Measurements from ENCODE around the gene KCNIP2. TPM values are rescaled to one million over a fixed set of nuclear protein-coding genes. Genes with fewer than 3 reads are reported as not detected.

Gene KCNIP2
- total and polyA plus RNA-seq, 2 donors (not counting 1 experiment from before 2014, with no cell fraction given): 0.37 to 1.8 TPM

- H3K4me1 ChIP-seq (ENCODE audit: control insufficient read depth, extremely low read depth, insufficient read depth, low read length): no peaks in the 10 kb centered on the region
- no peak overlapping the region for H3K9ac ChIP-seq (ENCODE audit: insufficient read depth, low read length)
- H2AFZ ChIP-seq (ENCODE audit: low read length): no peak overlapping the region
- no peak overlapping the region for H3K27ac ChIP-seq (ENCODE audit: insufficient read depth, low read length)
- no peaks in the 10 kb centered on the region for H4K20me1 ChIP-seq (ENCODE audit: control insufficient read depth, extremely low read depth, insufficient read depth, low read length)
- H3K4me2 ChIP-seq (ENCODE audit: extremely low read depth, insufficient read depth, low read length): no peak overlapping the region
- TF ChIP-seq, protein P1, sequence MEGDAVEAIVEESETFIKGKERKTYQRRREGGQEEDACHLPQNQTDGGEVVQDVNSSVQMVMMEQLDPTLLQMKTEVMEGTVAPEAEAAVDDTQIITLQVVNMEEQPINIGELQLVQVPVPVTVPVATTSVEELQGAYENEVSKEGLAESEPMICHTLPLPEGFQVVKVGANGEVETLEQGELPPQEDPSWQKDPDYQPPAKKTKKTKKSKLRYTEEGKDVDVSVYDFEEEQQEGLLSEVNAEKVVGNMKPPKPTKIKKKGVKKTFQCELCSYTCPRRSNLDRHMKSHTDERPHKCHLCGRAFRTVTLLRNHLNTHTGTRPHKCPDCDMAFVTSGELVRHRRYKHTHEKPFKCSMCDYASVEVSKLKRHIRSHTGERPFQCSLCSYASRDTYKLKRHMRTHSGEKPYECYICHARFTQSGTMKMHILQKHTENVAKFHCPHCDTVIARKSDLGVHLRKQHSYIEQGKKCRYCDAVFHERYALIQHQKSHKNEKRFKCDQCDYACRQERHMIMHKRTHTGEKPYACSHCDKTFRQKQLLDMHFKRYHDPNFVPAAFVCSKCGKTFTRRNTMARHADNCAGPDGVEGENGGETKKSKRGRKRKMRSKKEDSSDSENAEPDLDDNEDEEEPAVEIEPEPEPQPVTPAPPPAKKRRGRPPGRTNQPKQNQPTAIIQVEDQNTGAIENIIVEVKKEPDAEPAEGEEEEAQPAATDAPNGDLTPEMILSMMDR (conservative IDR thresholded peaks at IDR 0.05 in 1 of 2, IDR thresholded peaks at IDR 0.05 in 1 of 2; ENCODE audit: low read depth in 1 of 2, low read length in 2 of 2): peak; percentile 88 to 93
- no peak for TF ChIP-seq EZH2 (IDR thresholded peaks at IDR 0.05; ENCODE audit: low read length, missing control alignments)
- H3K4me3 ChIP-seq (replicated peaks in 1 of 4; ENCODE audit: control extremely low read depth in 1 of 4, insufficient read depth in 1 of 4, low read depth in 3 of 4, low read length in 4 of 4): no peak overlapping the region
- H3K9me3 ChIP-seq (ENCODE audit: control insufficient read depth, insufficient read depth, low read depth, low read length): no peaks in the 10 kb centered on the region
- no peaks in the 10 kb centered on the region for H3K36me3 ChIP-seq (ENCODE audit: control insufficient read depth, insufficient read depth, low read length)
- no peaks in the 10 kb centered on the region for H3K79me2 ChIP-seq (ENCODE audit: control insufficient read depth, insufficient read depth, low read length)
- DNase-seq (ENCODE audit: low read depth in 2 of 2): peak; percentile 62 to 87
- no peaks in the 10 kb centered on the region for H3K27me3 ChIP-seq (ENCODE audit: control insufficient read depth, insufficient read depth, low read length)
Observed at GRCh38 chr10:101889256-101890210, 45.9 kb upstream of the KCNIP2 start.

GRCh38 chr10:101888251-101888949, 44.8 kb upstream of the KCNIP2 start:
- H3K9me3 ChIP-seq (ENCODE audit: control insufficient read depth, insufficient read depth, low read depth, low read length): no peaks in the 10 kb centered on the region
- no peaks in the 10 kb centered on the region for H3K27me3 ChIP-seq (ENCODE audit: control insufficient read depth, insufficient read depth, low read length)
- H3K36me3 ChIP-seq (ENCODE audit: control insufficient read depth, insufficient read depth, low read length): no peaks in the 10 kb centered on the region
- TF ChIP-seq EZH2 (IDR thresholded peaks at IDR 0.05; ENCODE audit: low read length, missing control alignments): no peak
- TF ChIP-seq, protein P1 (conservative IDR thresholded peaks at IDR 0.05 in 1 of 2, IDR thresholded peaks at IDR 0.05 in 1 of 2; ENCODE audit: low read depth in 1 of 2, low read length in 2 of 2): no peak
- DNase-seq (ENCODE audit: low read depth in 2 of 2): no peak
- no peak overlapping the region for H3K4me3 ChIP-seq (replicated peaks in 1 of 4; ENCODE audit: control extremely low read depth in 1 of 4, insufficient read depth in 1 of 4, low read depth in 3 of 4, low read length in 4 of 4)
- H2AFZ ChIP-seq (ENCODE audit: low read length): no peak overlapping the region
- H3K4me2 ChIP-seq (ENCODE audit: extremely low read depth, insufficient read depth, low read length): no peak overlapping the region
- H3K4me1 ChIP-seq (ENCODE audit: control insufficient read depth, extremely low read depth, insufficient read depth, low read length): no peaks in the 10 kb centered on the region
- no peaks in the 10 kb centered on the region for H3K79me2 ChIP-seq (ENCODE audit: control insufficient read depth, insufficient read depth, low read length)
- H3K27ac ChIP-seq (ENCODE audit: insufficient read depth, low read length): no peak overlapping the region
- no peak overlapping the region for H3K9ac ChIP-seq (ENCODE audit: insufficient read depth, low read length)
- no peaks in the 10 kb centered on the region for H4K20me1 ChIP-seq (ENCODE audit: control insufficient read depth, extremely low read depth, insufficient read depth, low read length)

- Histone ChIP-seq H3K79me2 (ENCODE audit: control insufficient read depth, insufficient read depth, low read length) (no peaks in the 10 kb centered on the region), H2AFZ (ENCODE audit: low read length) (no peak overlapping the region), H3K4me2 (ENCODE audit: extremely low read depth, insufficient read depth, low read length) (no peak overlapping the region), H3K9me3 (ENCODE audit: control insufficient read depth, insufficient read depth, low read depth, low read length) (no peaks in the 10 kb centered on the region), H4K20me1 (ENCODE audit: control insufficient read depth, extremely low read depth, insufficient read depth, low read length) (no peaks in the 10 kb centered on the region), H3K27ac (ENCODE audit: insufficient read depth, low read length) (no peak overlapping the region), H3K4me1 (ENCODE audit: control insufficient read depth, extremely low read depth, insufficient read depth, low read length) (no peaks in the 10 kb centered on the region), H3K4me3 (replicated peaks in 1 of 4; ENCODE audit: control extremely low read depth in 1 of 4, insufficient read depth in 1 of 4, low read depth in 3 of 4, low read length in 4 of 4) (no peak overlapping the region), H3K9ac (ENCODE audit: insufficient read depth, low read length) (no peak overlapping the region), H3K27me3 (ENCODE audit: control insufficient read depth, insufficient read depth, low read length) (no peaks in the 10 kb centered on the region), H3K36me3 (ENCODE audit: control insufficient read depth, insufficient read depth, low read length) (no peaks in the 10 kb centered on the region)
- TF ChIP-seq, protein P1 (conservative IDR thresholded peaks at IDR 0.05 in 1 of 2, IDR thresholded peaks at IDR 0.05 in 1 of 2; ENCODE audit: low read depth in 1 of 2, low read length in 2 of 2): no peak
- TF ChIP-seq EZH2 (IDR thresholded peaks at IDR 0.05; ENCODE audit: low read length, missing control alignments): no peak
- DNase-seq (ENCODE audit: low read depth in 2 of 2): no peak
Observed at GRCh38 chr10:101887775-101888174, 44.2 kb upstream of the KCNIP2 start.

Measured in fibroblast of lung (primary cell).